NCI-H1694 (cell line): ENCODE measurements around the gene FBXW12.
A peak's percentile ranks its signal among the peaks of the same experiment; 100 is the strongest.

Experiments
- DNase-seq: peaks from one replicate; lab custom pipeline; 2025; lab: John Stamatoyannopoulos, UW

The FBXW12 gene

GRCh38 chr3:48436477-48436787, 64.4 kb downstream of the FBXW12 start:
- no peak for DNase-seq

GRCh38 chr3:48436855-48437254, 64.8 kb downstream of the FBXW12 start:
- DNase-seq: no peak

GRCh38 chr3:48437812-48438211, 65.8 kb downstream of the FBXW12 start:
- DNase-seq: no peak

GRCh38 chr3:48439820-48440589, 68.0 kb downstream of the FBXW12 start, which contains the start of the genes CCDC51 and TMA7:
TSS of gene CCDC51 (minus strand) at chr3:48440119. CDS start at chr3:48435128, 4,991 bp downstream.
TSS of gene TMA7 (plus strand) at chr3:48440257. CDS start at chr3:48440297, 40 bp downstream.
- peak; percentile 57 for DNase-seq

GRCh38 chr3:48440590-48440958, 68.6 kb downstream of the FBXW12 start:
- DNase-seq: no peak

GRCh38 chr3:48441940-48442339, 69.9 kb downstream of the FBXW12 start:
- no peak for DNase-seq
